Duodenal mucosa (tissue), 2 donors: ENCODE results near the gene NRIP1.

Source experiments
- H3K27ac ChIP-seq: one replicate; pipeline ENCODE4 v1.7.0; 2013; ENCODE audit warnings: low read depth, low read length
- H3K27me3 ChIP-seq, 2 donors: one replicate each; pipeline ENCODE4 v1.7.0; 2013; ENCODE audit warnings: low read length in 2 of 2, control low read depth in 1 of 2; ENCODE audit not compliant: insufficient read depth in 2 of 2, control insufficient read depth in 1 of 2
- H3K36me3 ChIP-seq, 2 donors: one replicate each; pipeline ENCODE4 v1.7.0; 2013; ENCODE audit warnings: low read length in 2 of 2, control low read depth in 1 of 2; ENCODE audit not compliant: insufficient read depth in 2 of 2, control insufficient read depth in 1 of 2
- H3K4me1 ChIP-seq, 2 donors: one replicate each; pipeline ENCODE4 v1.7.0; 2013; ENCODE audit warnings: low read length in 2 of 2, control low read depth in 1 of 2; ENCODE audit not compliant: insufficient read depth in 2 of 2, control insufficient read depth in 1 of 2
- H3K4me3 ChIP-seq, 2 donors: one replicate each; pipeline ENCODE4 v1.7.0; 2013; ENCODE audit warnings: low read length in 2 of 2, low read depth in 1 of 2
- H3K9ac ChIP-seq, 2 donors: one replicate each; pipeline ENCODE4 v1.7.0; 2013; ENCODE audit warnings: low read length in 2 of 2, low read depth in 1 of 2
- H3K9me3 ChIP-seq, 2 donors: one replicate each; pipeline ENCODE4 v1.7.0; 2013; ENCODE audit warnings: low read length in 2 of 2, control low read depth in 1 of 2; ENCODE audit not compliant: control insufficient read depth in 1 of 2

The NRIP1 gene

GRCh38 chr21:15071009-15071408 lies 6.2 kb upstream of the NRIP1 start:
- Histone ChIP-seq H3K9me3 (no peaks in the 10 kb centered on the region), H3K27me3 (no peaks in the 10 kb centered on the region), H3K4me3 (no peak overlapping the region), H3K9ac (no peak overlapping the region), H3K27ac (no peak overlapping the region), H3K4me1 (peaks cover 0 to 4% of the 10 kb centered on the region in 2 donors), H3K36me3 (no peaks in the 10 kb centered on the region)

GRCh38 chr21:15066123-15066575 lies 1.3 kb upstream of the NRIP1 start:
- H3K4me3 ChIP-seq: peak overlapping the region; percentile 90 to 92

GRCh38 chr21:15065392-15066122 lies 757 bp upstream of the NRIP1 start:
- Histone ChIP-seq H3K9me3 (no peaks in the 10 kb centered on the region), H3K4me3 (peak overlapping the region; percentile 90 to 92), H3K27ac (peak overlapping the region; percentile 90), H3K27me3 (no peaks in the 10 kb centered on the region), H3K4me1 (peaks cover 17 to 20% of the 10 kb centered on the region in 2 donors), H3K9ac (peak overlapping the region; percentile 69 to 86), H3K36me3 (no peaks in the 10 kb centered on the region)

More at GRCh38 chr21:15066123-15066575, 1.3 kb upstream of the NRIP1 start:
- Histone ChIP-seq H3K27me3 (no peaks in the 10 kb centered on the region), H3K36me3 (no peaks in the 10 kb centered on the region), H3K9me3 (no peaks in the 10 kb centered on the region), H3K4me1 (peaks cover 11 to 14% of the 10 kb centered on the region in 2 donors), H3K27ac (peak overlapping the region; percentile 28), H3K9ac (peak overlapping the region; percentile 69 to 86)

GRCh38 chr21:15063814-15064575 lies 805 bp downstream of the NRIP1 start:
- Histone ChIP-seq H3K9me3 (no peaks in the 10 kb centered on the region), H3K4me3 (peak overlapping the region; percentile 78 to 88), H3K27me3 (no peaks in the 10 kb centered on the region), H3K27ac (peak overlapping the region; percentile 90), H3K36me3 (no peaks in the 10 kb centered on the region), H3K9ac (peak overlapping the region; percentile 82 to 85), H3K4me1 (peaks cover 30 to 32% of the 10 kb centered on the region in 2 donors)

- peaks cover 35 to 38% of the 10 kb centered on the region in 2 donors for H3K4me1 ChIP-seq
- H3K4me3 ChIP-seq: peak overlapping the region; percentile 78 to 88
- no peaks in the 10 kb centered on the region for H3K36me3 ChIP-seq
- H3K27ac ChIP-seq: peak overlapping the region; percentile 90
- H3K9ac ChIP-seq: peak overlapping the region; percentile 82 to 85
- no peaks in the 10 kb centered on the region for H3K9me3 ChIP-seq
- H3K27me3 ChIP-seq: no peaks in the 10 kb centered on the region
Measured at GRCh38 chr21:15063081-15063813, 1.6 kb downstream of the NRIP1 start.

GRCh38 chr21:15062606-15062965 lies 2.2 kb downstream of the NRIP1 start:
- Histone ChIP-seq H3K4me1 (peaks cover 42 to 44% of the 10 kb centered on the region in 2 donors), H3K9me3 (no peaks in the 10 kb centered on the region), H3K36me3 (no peaks in the 10 kb centered on the region), H3K27me3 (no peaks in the 10 kb centered on the region), H3K4me3 (peak overlapping the region; percentile 78 to 88), H3K27ac (no peak overlapping the region), H3K9ac (peak overlapping the region; percentile 82 to 85)

- H3K27ac ChIP-seq: no peak overlapping the region
- peak overlapping the region; percentile 82 to 85 for H3K9ac ChIP-seq
- H3K4me1 ChIP-seq: peaks cover 48 to 50% of the 10 kb centered on the region in 2 donors
- H3K27me3 ChIP-seq: no peaks in the 10 kb centered on the region
- peak overlapping the region; percentile 78 to 88 for H3K4me3 ChIP-seq
- no peaks in the 10 kb centered on the region for H3K36me3 ChIP-seq
- H3K9me3 ChIP-seq: no peaks in the 10 kb centered on the region
Measured at GRCh38 chr21:15061747-15062605, 2.8 kb downstream of the NRIP1 start.

GRCh38 chr21:15061279-15061678 lies 3.5 kb downstream of the NRIP1 start:
- Histone ChIP-seq H3K9ac (no peak overlapping the region), H3K36me3 (no peaks in the 10 kb centered on the region), H3K9me3 (no peaks in the 10 kb centered on the region), H3K4me3 (peak overlapping the region; percentile 34 to 78), H3K27ac (no peak overlapping the region), H3K27me3 (no peaks in the 10 kb centered on the region), H3K4me1 (peaks cover 51 to 57% of the 10 kb centered on the region in 2 donors)

- Histone ChIP-seq H3K9me3 (no peaks in the 10 kb centered on the region), H3K27me3 (no peaks in the 10 kb centered on the region), H3K4me3 (peak overlapping the region; percentile 5 to 78), H3K36me3 (no peaks in the 10 kb centered on the region), H3K9ac (no peak overlapping the region), H3K27ac (no peak overlapping the region), H3K4me1 (peaks cover 57 to 64% of the 10 kb centered on the region in 2 donors)
Measured at GRCh38 chr21:15060543-15061175, 4.1 kb downstream of the NRIP1 start.
